ENCODE data around the gene NSD1.

DNA sequence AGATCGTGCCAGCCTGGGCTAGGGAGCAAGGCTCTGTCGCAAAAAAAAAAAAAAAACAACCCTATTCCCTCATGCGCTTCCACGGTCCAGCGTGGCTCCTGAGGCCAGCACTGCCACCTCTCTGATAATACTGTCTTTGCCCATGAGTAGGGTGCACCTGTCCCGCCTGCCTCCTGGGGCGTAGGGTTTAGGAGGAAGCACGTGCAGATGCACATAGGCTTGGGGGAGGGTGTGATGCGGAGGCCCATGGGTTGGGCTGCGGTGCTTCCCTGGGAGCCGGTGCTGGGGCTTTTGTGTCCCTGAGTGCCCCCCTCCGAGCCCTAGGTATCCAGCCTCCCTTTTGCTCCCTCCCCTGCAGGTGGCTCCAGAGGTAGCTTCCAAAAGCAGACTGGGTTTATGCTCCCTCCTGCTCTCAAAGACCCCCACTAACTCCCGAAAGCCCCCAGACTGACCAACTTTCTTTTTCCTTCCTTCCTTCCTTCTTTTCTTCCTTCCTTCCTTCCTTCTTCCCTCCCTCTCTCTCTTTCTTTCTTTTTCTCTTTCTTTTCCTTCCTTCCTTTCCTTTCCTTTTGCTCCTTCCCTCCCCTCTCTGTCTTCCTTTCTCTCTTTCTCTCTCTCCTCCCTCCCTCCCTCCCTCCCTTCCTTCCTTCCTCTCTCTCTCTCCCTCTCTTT lies 34.0 kb upstream of the NSD1 start:
- TF ChIP-seq, protein P1, sequence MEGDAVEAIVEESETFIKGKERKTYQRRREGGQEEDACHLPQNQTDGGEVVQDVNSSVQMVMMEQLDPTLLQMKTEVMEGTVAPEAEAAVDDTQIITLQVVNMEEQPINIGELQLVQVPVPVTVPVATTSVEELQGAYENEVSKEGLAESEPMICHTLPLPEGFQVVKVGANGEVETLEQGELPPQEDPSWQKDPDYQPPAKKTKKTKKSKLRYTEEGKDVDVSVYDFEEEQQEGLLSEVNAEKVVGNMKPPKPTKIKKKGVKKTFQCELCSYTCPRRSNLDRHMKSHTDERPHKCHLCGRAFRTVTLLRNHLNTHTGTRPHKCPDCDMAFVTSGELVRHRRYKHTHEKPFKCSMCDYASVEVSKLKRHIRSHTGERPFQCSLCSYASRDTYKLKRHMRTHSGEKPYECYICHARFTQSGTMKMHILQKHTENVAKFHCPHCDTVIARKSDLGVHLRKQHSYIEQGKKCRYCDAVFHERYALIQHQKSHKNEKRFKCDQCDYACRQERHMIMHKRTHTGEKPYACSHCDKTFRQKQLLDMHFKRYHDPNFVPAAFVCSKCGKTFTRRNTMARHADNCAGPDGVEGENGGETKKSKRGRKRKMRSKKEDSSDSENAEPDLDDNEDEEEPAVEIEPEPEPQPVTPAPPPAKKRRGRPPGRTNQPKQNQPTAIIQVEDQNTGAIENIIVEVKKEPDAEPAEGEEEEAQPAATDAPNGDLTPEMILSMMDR (IDR thresholded peaks at IDR 0.05), result no peak
- TF ChIP-seq POLR2AphosphoS5 (IDR thresholded peaks at IDR 0.05) (no peak), POLR2A (IDR thresholded peaks at IDR 0.05) (no peak)
